K562 (cell line): Measurements from ENCODE around the gene CFAP90. TPM values are rescaled to one million over a fixed set of nuclear protein-coding genes. Genes with fewer than 3 reads are reported as not detected.

Experiments
- ATAC-seq: fragments of 200-7000 bp; cut with Tn5 transposase; 3 replicates; pipeline ENCODE4 v1.9.1; 2020; ENCODE audit warnings: moderate library complexity
- BruUV-seq: library from RNA; stranded (reverse); fragments of 400-500 nt; replicated peaks from 2 replicates; lab custom pipeline; 2021; lab: Mats Ljungman, UMichigan
- CTCF ChIA-PET: fragments of 300-600 bp; formaldehyde crosslinking; extraction: SDS; loops from one replicate; lab custom pipeline; 2021; ENCODE audit warnings: low intra/inter-chr PET ratio; lab: Yijun Ruan, JAX
- POLR2A ChIA-PET: fragments of 300-600, 350-650 bp; sonication (Branson Sonifier 250); formaldehyde crosslinking; extraction: SDS; loops from one replicate; lab custom pipeline; 2021; ENCODE audit warnings: antibody characterized with exemption, inconsistent platforms; lab: Yijun Ruan, JAX
- DNase-seq, 4 experiments: peaks; one replicate each; pipeline versions ENCODE4 v3.0.0 to v3.0.0-alpha.2; 2011 to 2018; ENCODE audit warnings: low spot score in 3 of 4, mixed read lengths in 3 of 4; ENCODE audit errors: extremely low read depth in 1 of 4
- FAIRE-seq: peaks from 2 replicates; lab custom pipeline; 2011; peaks lifted over from hg19 to GRCh38; lab: Jason Lieb, UNC
- H2AFZ ChIP-seq: 2 replicates; pipeline ENCODE4 v1.6.0; 2011; ENCODE audit warnings: low read depth, low read length, control low read depth, inconsistent platforms
- H3K27ac ChIP-seq: fragments of 200-600 bp; 3 replicates; pipeline ENCODE4 v1.8.0; 2011; ENCODE audit warnings: low read depth, mild to moderate bottlenecking, control low read depth, inconsistent platforms, low read length, moderate library complexity, mixed read lengths; ENCODE audit errors: extremely low read depth
- H3K27me3 ChIP-seq, 2 experiments: fragments of 300-600 bp in 1 of 2; 2 replicates in 1 of 2; 3 replicates in 1 of 2; pipeline versions ENCODE4 v1.6.0 to v1.8.0; 2011; ENCODE audit warnings: inconsistent platforms in 2 of 2, low read length in 2 of 2, mild to moderate bottlenecking in 1 of 2, mixed read lengths in 1 of 2, moderate library complexity in 1 of 2; ENCODE audit not compliant: control insufficient read depth in 2 of 2, insufficient read depth in 2 of 2
- H3K36me3 ChIP-seq: fragments of 300-600 bp; 3 replicates; pipeline ENCODE4 v1.8.0; 2011; ENCODE audit warnings: mild to moderate bottlenecking, low read length, inconsistent platforms; ENCODE audit not compliant: control insufficient read depth, insufficient read depth
- H3K4me1 ChIP-seq, 2 experiments: fragments of 200-600 bp in 1 of 2; replicated peaks in 1 of 2; 2 replicates in 1 of 2; 3 replicates in 1 of 2; pipeline versions ENCODE4 v1.5.1 to v1.8.0; 2011; ENCODE audit warnings: inconsistent platforms in 2 of 2, low read length in 2 of 2, mild to moderate bottlenecking in 1 of 2, mixed read lengths in 1 of 2, moderate library complexity in 1 of 2; ENCODE audit not compliant: control insufficient read depth in 2 of 2, insufficient read depth in 2 of 2
- H3K4me2 ChIP-seq: 2 replicates; pipeline ENCODE4 v1.6.1; 2011; ENCODE audit warnings: low read length, control low read depth, inconsistent platforms, mixed read lengths; ENCODE audit not compliant: insufficient read depth
- H3K4me3 ChIP-seq: fragments of 200-600 bp; sonication (generic), shearing (Covaris generic); 2 replicates; pipeline ENCODE4 v1.5.1; 2016; ENCODE audit warnings: control low read depth, inconsistent platforms
- H3K79me2 ChIP-seq: fragments of 200-600 bp; 3 replicates; pipeline ENCODE4 v1.8.0; 2011; ENCODE audit warnings: low read length, inconsistent platforms; ENCODE audit not compliant: control insufficient read depth, insufficient read depth
- H3K9ac ChIP-seq, 2 experiments: 2 replicates each; pipeline versions ENCODE4 v1.6.0 to v1.6.1; 2011; ENCODE audit warnings: low read depth in 2 of 2, low read length in 2 of 2, control low read depth in 1 of 2, inconsistent platforms in 1 of 2, mild to moderate bottlenecking in 1 of 2, mixed read lengths in 1 of 2; ENCODE audit not compliant: insufficient read depth in 1 of 2
- H3K9me1 ChIP-seq: one replicate; pipeline ENCODE4 v1.6.0; 2011; ENCODE audit warnings: inconsistent platforms, mild to moderate bottlenecking, low read length, moderate library complexity; ENCODE audit not compliant: control insufficient read depth, insufficient read depth
- H3K9me3 ChIP-seq: replicated peaks from 2 replicates; pipeline ENCODE4 v1.5.1; 2011; ENCODE audit warnings: low read depth, low read length, inconsistent platforms; ENCODE audit not compliant: control insufficient read depth, insufficient read depth
- H4K20me1 ChIP-seq: replicated peaks from 2 replicates; pipeline ENCODE4 v1.6.1; 2011; ENCODE audit warnings: low read length, inconsistent platforms, mixed read lengths; ENCODE audit not compliant: control insufficient read depth, insufficient read depth
- BACH1 ChIP-seq: fragments of 200-800 bp; sonication (Bioruptor generic); IDR thresholded peaks from 2 replicates; pipeline ENCODE4 v1.6.1; 2016; ENCODE audit warnings: missing genetic modification characterization, missing compliant biosample characterization
- CBX1 ChIP-seq: sonication (generic); IDR thresholded peaks from 2 replicates; pipeline ENCODE4 v1.6.1; 2016; ENCODE audit warnings: antibody characterized with exemption, low read depth, mild to moderate bottlenecking
- FUS ChIP-seq: fragments of 200-400 bp; formaldehyde crosslinking; optimal IDR thresholded peaks from 2 replicates; pipeline ENCODE3; 2017; ENCODE audit warnings: low read depth, low read length
- HEY1 ChIP-seq: fragments of 250-450 bp; sonication (Bioruptor Pico); IDR thresholded peaks from 2 replicates; pipeline ENCODE4 v1.5.0; 2020; ENCODE audit warnings: mild to moderate bottlenecking, moderate library complexity, borderline replicate concordance
- POLR2A ChIP-seq: fragments of 450-650 bp; conservative IDR thresholded peaks from 2 replicates; pipeline ENCODE4 v1.6.1; 2016
- TAF1 ChIP-seq: IDR thresholded peaks from 2 replicates; pipeline ENCODE4 v1.6.1; 2011; ENCODE audit warnings: mild to moderate bottlenecking, low read length, moderate library complexity; ENCODE audit not compliant: insufficient read depth, control insufficient read depth, severe bottlenecking; ENCODE audit errors: extremely low read depth
- TCFL5 ChIP-seq: fragments of 250-450 bp; sonication (Bioruptor Pico); conservative IDR thresholded peaks from 2 replicates; pipeline ENCODE4 v1.6.1; 2021; ENCODE audit warnings: mild to moderate bottlenecking, moderate library complexity, matching md5 sums
- ZNF121 ChIP-seq: sonication (generic); formaldehyde crosslinking; conservative IDR thresholded peaks from 2 replicates; pipeline ENCODE4 v1.8.0; 2022; ENCODE audit warnings: missing genetic modification reagents
- WGBS: fragments of 100-300 bp; shearing (Covaris generic); methylation state at CpG from one replicate; pipeline ENCODE4 v1.1.6; 2016; ENCODE audit warnings: low coverage, mixed read lengths; ENCODE audit not compliant: insufficient coverage; ENCODE audit errors: missing lambda C conversion rate; 5-methylcytosine and 5-hydroxymethylcytosine counted together
- in situ Hi-C: fragments of 300-500 bp; cut with MboI; formaldehyde crosslinking; loops from 4 replicates; pipeline ENCODE4 v1.15.0; 2018; ENCODE audit warnings: inconsistent platforms, mixed read lengths
- intact Hi-C: fragments of 100-400 bp; cut with micrococcal nuclease; formaldehyde crosslinking; loops from 2 replicates; pipeline ENCODE4 v1.14.2; 2022
- polyA plus RNA-seq, 8 experiments: library from polyadenylated mRNA; depleted of rRNA in 4 of 8; stranded (reverse) in 5 of 8; unstranded in 3 of 8; fragments of >200 nt; fragmentation: Nextera tagmentation in 2 of 8; fragmentation: Illumina TruSeq in 1 of 8; extraction: Ambion mirVana in 2 of 8; extraction: Trizol in 1 of 8; gene quantifications; 2 replicates each; pipeline versions ENCODE4 v1.2.1 to v1.2.3, GENCODE V29; 2011 to 2014; ENCODE audit warnings: inconsistent platforms in 1 of 8, missing spikeins in 1 of 8
- total RNA-seq, 7 experiments: library from RNA; depleted of rRNA in 6 of 7; stranded (reverse); fragments of >200 nt in 6 of 7; fragmentation: Illumina TruSeq in 2 of 7; extraction: Trizol in 2 of 7; gene quantifications; 2 replicates each; pipeline versions ENCODE4 v1.2.1 to v1.2.3, GENCODE V29; 2011 to 2021; ENCODE audit warnings: low replicate concordance in 1 of 7

Gene CFAP90
- total and polyA plus RNA-seq, 9 of the 15 experiments (the other 6 are each of a cell fraction or from before 2014, with no cell fraction given): not detected

DNA sequence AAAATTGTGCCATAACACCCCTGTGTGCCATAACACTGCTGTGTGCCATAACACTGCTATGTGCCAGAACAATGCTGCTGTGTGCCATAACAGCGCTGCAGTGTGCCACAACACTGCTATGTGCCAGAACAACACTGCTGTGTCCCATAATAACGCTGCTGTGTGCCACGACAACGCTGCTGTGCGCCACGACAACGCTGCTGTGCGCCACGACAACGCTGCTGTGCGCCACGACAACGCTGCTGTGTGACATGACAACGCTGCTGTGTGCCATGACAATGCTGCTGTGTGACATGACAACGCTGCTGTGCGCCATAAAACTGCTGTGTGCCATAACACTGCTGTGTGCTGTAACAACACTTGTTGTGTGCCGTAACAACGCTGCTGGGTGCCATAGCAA is 25.9 kb downstream of the CFAP90 start:
- Histone ChIP-seq H2AFZ (no peak overlapping the region), H3K79me2 (no peaks in the 10 kb centered on the region), H3K36me3 (no peaks in the 10 kb centered on the region), H3K27me3 (peaks cover 21 to 68% of the 10 kb centered on the region in 2 experiments), H3K9me1 (no peaks in the 10 kb centered on the region), H4K20me1 (no peaks in the 10 kb centered on the region), H3K4me2 (no peak overlapping the region), H3K4me1 (no peaks in the 10 kb centered on the region), H3K9me3 (no peaks in the 10 kb centered on the region), H3K27ac (no peak overlapping the region), H3K9ac (no peak overlapping the region), H3K4me3 (no peak overlapping the region)
- ChIA-PET POLR2A (no interaction called here), CTCF (no interaction called here)
- BruUV-seq: no TSS peak
- no peak for TF ChIP-seq TCFL5
- no peak for TF ChIP-seq BACH1 (tag)
- no peak for TF ChIP-seq POLR2A
- TF ChIP-seq ZNF121: 0 out of 2 replicates have a peak, but pooled peaks have one; percentile 13
- no peak for TF ChIP-seq HEY1 (CRISPR knock-in tag)
- TF ChIP-seq CBX1: no peak
- DNase-seq: no peak
- FAIRE-seq: no peak
- WGBS: 1% methylated on average over 18 of the region's 18 CpGs
- no peak for ATAC-seq
- intact Hi-C loops: no loop called here
- in situ Hi-C loops: no loop called here

- BruUV-seq: no TSS peak
- H3K27me3 ChIP-seq: peaks cover 23 to 67% of the 10 kb centered on the region in 2 experiments
- no peaks in the 10 kb centered on the region for H3K9me1 ChIP-seq
- no peaks in the 10 kb centered on the region for H4K20me1 ChIP-seq
- DNase-seq (no peak), ATAC-seq (no peak), FAIRE-seq (no peak)
- no peak overlapping the region for H3K27ac ChIP-seq
- POLR2A ChIA-PET: no interaction called here
- H3K9me3 ChIP-seq: no peaks in the 10 kb centered on the region
- no peaks in the 10 kb centered on the region for H3K36me3 ChIP-seq
- intact Hi-C loops (no loop called here), in situ Hi-C loops (no loop called here)
- H2AFZ ChIP-seq: no peak overlapping the region
- H3K79me2 ChIP-seq: no peaks in the 10 kb centered on the region
- no peak overlapping the region for H3K4me2 ChIP-seq
- no peaks in the 10 kb centered on the region for H3K4me1 ChIP-seq
- 0% methylated on average over 8 of the region's 8 CpGs for WGBS
- CTCF ChIA-PET: no interaction called here
- no peak overlapping the region for H3K9ac ChIP-seq
- no peak overlapping the region for H3K4me3 ChIP-seq
- no peak for TF ChIP-seq FUS
- no peak for TF ChIP-seq TAF1
These were observed 27.3 kb downstream of the CFAP90 start for GRCh38 chr5:7823594-7823993.
